Measurements from ENCODE around the gene CCNYL1.
"Not testable (repeated sequence)": the region's sequence is repeated elsewhere in the genome, so short reads cannot be mapped to it uniquely, and the experiment has no call there.

CCNYL1 gene

GRCh38 chr2:207743514-207743913, 32.1 kb downstream of the CCNYL1 start:
- no peak for DNase-seq

GRCh38 chr2:207744050-207744449, 32.6 kb downstream of the CCNYL1 start:
- no peak for DNase-seq

GRCh38 chr2:207744451-207744850, 33.0 kb downstream of the CCNYL1 start:
- DNase-seq, result no peak

- peak; percentile 69 for DNase-seq
Measured at GRCh38 chr2:207746131-207746530, 34.7 kb downstream of the CCNYL1 start.

GRCh38 chr2:207747653-207748560, 36.5 kb downstream of the CCNYL1 start:
- DNase-seq, result no peak

GRCh38 chr2:207748993-207749392, 37.6 kb downstream of the CCNYL1 start:
- DNase-seq, result no peak

GRCh38 chr2:207749873-207750272, 38.4 kb downstream of the CCNYL1 start:
- DNase-seq, result no peak

GRCh38 chr2:207750345-207750744, 38.9 kb downstream of the CCNYL1 start:
- DNase-seq, result no peak

- DNase-seq, result no peak
Measured at GRCh38 chr2:207750876-207751275, 39.4 kb downstream of the CCNYL1 start.

- DNase-seq, result not testable (repeated sequence)
Measured at GRCh38 chr2:207753688-207754087, 42.2 kb downstream of the CCNYL1 start.

- DNase-seq, result no peak
Measured at GRCh38 chr2:207754498-207755383, 43.3 kb downstream of the CCNYL1 start.

- no peak for DNase-seq
Measured at GRCh38 chr2:207758025-207758424, 46.6 kb downstream of the CCNYL1 start.

- no peak for DNase-seq
Measured at GRCh38 chr2:207759890-207760289, 48.5 kb downstream of the CCNYL1 start.

- no peak for DNase-seq
Measured at GRCh38 chr2:207760453-207760852, 49.0 kb downstream of the CCNYL1 start.

GRCh38 chr2:207761426-207761825, 50.0 kb downstream of the CCNYL1 start:
- DNase-seq, result not testable (repeated sequence)

- DNase-seq, result no peak
Measured at GRCh38 chr2:207762146-207762545, 50.7 kb downstream of the CCNYL1 start.

GRCh38 chr2:207763303-207763917, 52.0 kb downstream of the CCNYL1 start:
- no peak for DNase-seq

- no peak for DNase-seq
Measured at GRCh38 chr2:207764096-207764630, 52.7 kb downstream of the CCNYL1 start.

- DNase-seq, result no peak
Measured at GRCh38 chr2:207765547-207765946, 54.1 kb downstream of the CCNYL1 start.

- DNase-seq, result no peak
Measured at GRCh38 chr2:207766041-207766551, 54.7 kb downstream of the CCNYL1 start.

GRCh38 chr2:207766697-207767460, 55.4 kb downstream of the CCNYL1 start:
- DNase-seq, result no peak
